Keratinocyte (primary cell): ENCODE data around the gene SRGAP3. TPM values are rescaled to one million over a fixed set of nuclear protein-coding genes. Genes with fewer than 3 reads are reported as not detected.

Experiments
- DNase-seq: peaks from one replicate; pipeline ENCODE4 v3.0.0-alpha.2; 2011; ENCODE audit warnings: low read depth, missing footprints, low spot score
- FAIRE-seq: peaks from 2 replicates; lab custom pipeline; 2011; peaks lifted over from hg19 to GRCh38; lab: Jason Lieb, UNC
- H2AFZ ChIP-seq: 2 replicates; pipeline ENCODE4 v1.6.0; 2012; ENCODE audit warnings: low read length, control low read depth, inconsistent platforms; ENCODE audit not compliant: control insufficient read depth
- H3K27ac ChIP-seq: 2 replicates; pipeline ENCODE4 v1.5.1; 2011; ENCODE audit warnings: low read length; ENCODE audit not compliant: control insufficient read depth, insufficient read depth
- H3K27me3 ChIP-seq: 3 replicates; pipeline ENCODE4 v1.6.0; 2011; ENCODE audit warnings: low read length; ENCODE audit not compliant: control insufficient read depth, insufficient read depth; ENCODE audit errors: extremely low read depth
- H3K36me3 ChIP-seq, 2 experiments: 2 replicates in 1 of 2; 3 replicates in 1 of 2; pipeline ENCODE4 v1.5.1; 2011; ENCODE audit warnings: low read length in 2 of 2, mild to moderate bottlenecking in 1 of 2; ENCODE audit not compliant: control insufficient read depth in 2 of 2, insufficient read depth in 2 of 2; ENCODE audit errors: extremely low read depth in 1 of 2
- H3K4me1 ChIP-seq: 3 replicates; pipeline ENCODE4 v1.5.1; 2011; ENCODE audit warnings: low read length; ENCODE audit not compliant: control insufficient read depth, insufficient read depth; ENCODE audit errors: extremely low read depth
- H3K4me2 ChIP-seq: 3 replicates; pipeline ENCODE4 v1.6.0; 2011; ENCODE audit warnings: low read depth, low read length; ENCODE audit not compliant: control insufficient read depth, insufficient read depth; ENCODE audit errors: extremely low read depth
- H3K4me3 ChIP-seq, 3 experiments: fragments of 200-600 bp in 1 of 3; sonication (generic) in 1 of 3; 2 replicates in 2 of 3; 3 replicates in 1 of 3; pipeline ENCODE4 v1.5.1; 2011 to 2016; ENCODE audit warnings: low read length in 3 of 3, mild to moderate bottlenecking in 3 of 3, control low read depth in 2 of 3, inconsistent platforms in 1 of 3, low read depth in 1 of 3, mixed read lengths in 1 of 3, mixed run types in 1 of 3, moderate library complexity in 1 of 3; ENCODE audit not compliant: control insufficient read depth in 2 of 3, insufficient read depth in 2 of 3; ENCODE audit errors: extremely low read depth in 1 of 3
- H3K79me2 ChIP-seq: 2 replicates; pipeline ENCODE4 v1.6.0; 2012; ENCODE audit warnings: low read length; ENCODE audit not compliant: control insufficient read depth, insufficient read depth
- H3K9ac ChIP-seq: 3 replicates; pipeline ENCODE4 v1.6.0; 2011; ENCODE audit warnings: low read length; ENCODE audit not compliant: control insufficient read depth, insufficient read depth; ENCODE audit errors: extremely low read depth
- H3K9me1 ChIP-seq: 3 replicates; pipeline ENCODE4 v1.6.0; 2011; ENCODE audit warnings: low read length; ENCODE audit not compliant: control insufficient read depth, insufficient read depth; ENCODE audit errors: extremely low read depth
- H3K9me3 ChIP-seq: 2 replicates; pipeline ENCODE4 v1.5.1; 2012; ENCODE audit warnings: low read depth, low read length; ENCODE audit not compliant: control insufficient read depth
- H4K20me1 ChIP-seq: 3 replicates; pipeline ENCODE4 v1.6.0; 2011; ENCODE audit warnings: low read length; ENCODE audit not compliant: control insufficient read depth, insufficient read depth; ENCODE audit errors: extremely low read depth
- EZH2 ChIP-seq: IDR thresholded peaks from one replicate; pipeline ENCODE4 v1.6.1; 2012; ENCODE audit warnings: inconsistent platforms, mild to moderate bottlenecking, low read length, moderate library complexity
- dilution Hi-C: fragments of 300-500 bp; cut with MboI; formaldehyde crosslinking; loops from one replicate; pipeline ENCODE4 v1.7.0; 2020; ENCODE audit warnings: low sequenced_read_pairs; ENCODE audit not compliant: extremely low pct_ligation_motif_present
- polyA plus RNA-seq, 5 experiments: library from polyadenylated mRNA; depleted of rRNA in 3 of 5; stranded (reverse) in 3 of 5; stranded (forward) in 1 of 5; unstranded in 1 of 5; fragments of >200 nt; gene quantifications; 1 replicate in 1 of 5; 2 replicates in 3 of 5; 3 replicates in 1 of 5; pipeline versions ENCODE4 v1.2.1 to v1.2.3, GENCODE V29; 2011 to 2012; ENCODE audit warnings: missing spikeins in 2 of 5, low read depth in 1 of 5, low replicate concordance in 1 of 5
- TF ChIP-seq, protein P1 (sequence below), 3 experiments: IDR thresholded peaks in 1 of 3; conservative IDR thresholded peaks in 1 of 3; optimal IDR thresholded peaks in 1 of 3; 2 replicates in 2 of 3; 3 replicates in 1 of 3; pipeline versions ENCODE3 to v1.5.1; 2011; ENCODE audit warnings: low read length in 3 of 3, mild to moderate bottlenecking in 3 of 3, moderate library complexity in 2 of 3, control low read depth in 1 of 3, inconsistent platforms in 1 of 3; ENCODE audit not compliant: insufficient read depth in 2 of 3; ENCODE audit errors: extremely low read depth in 1 of 3

The SRGAP3 gene
- polyA plus RNA-seq, 1 donor (not counting 4 experiments of a cell fraction or from before 2014, with no cell fraction given): 7.2 TPM

DNA sequence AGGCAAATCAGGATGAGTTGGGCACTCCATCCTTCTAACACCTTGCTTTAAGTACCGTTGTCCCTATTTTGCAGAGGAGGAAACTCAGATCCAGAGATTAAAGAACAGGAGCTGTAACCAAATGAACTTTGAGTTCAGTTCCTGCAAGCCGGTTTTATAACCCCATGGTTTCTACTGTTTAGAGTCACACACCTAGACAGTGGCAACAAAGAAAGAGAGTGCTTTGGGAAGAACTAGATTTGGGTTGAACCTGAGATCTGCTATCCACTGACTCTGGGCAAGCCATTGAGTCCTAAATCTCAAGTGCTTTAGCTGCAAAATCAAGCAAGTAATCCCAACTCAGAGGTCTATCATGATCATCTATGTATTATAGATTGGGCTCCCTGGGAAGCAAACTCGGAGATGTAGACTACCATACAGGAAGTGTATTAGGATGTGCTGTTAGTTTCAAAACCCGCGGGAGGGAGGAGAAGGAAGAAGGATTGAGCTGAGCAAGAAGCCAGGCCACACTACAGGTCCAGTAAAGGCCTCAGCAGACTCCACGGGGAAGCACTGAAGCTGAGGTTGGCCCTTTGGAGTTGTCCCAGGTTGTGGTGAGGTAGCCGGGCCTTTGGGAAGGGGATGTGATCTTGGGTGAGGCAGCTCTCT lies 42.2 kb downstream of the SRGAP3 start:
- TF ChIP-seq, protein P1, sequence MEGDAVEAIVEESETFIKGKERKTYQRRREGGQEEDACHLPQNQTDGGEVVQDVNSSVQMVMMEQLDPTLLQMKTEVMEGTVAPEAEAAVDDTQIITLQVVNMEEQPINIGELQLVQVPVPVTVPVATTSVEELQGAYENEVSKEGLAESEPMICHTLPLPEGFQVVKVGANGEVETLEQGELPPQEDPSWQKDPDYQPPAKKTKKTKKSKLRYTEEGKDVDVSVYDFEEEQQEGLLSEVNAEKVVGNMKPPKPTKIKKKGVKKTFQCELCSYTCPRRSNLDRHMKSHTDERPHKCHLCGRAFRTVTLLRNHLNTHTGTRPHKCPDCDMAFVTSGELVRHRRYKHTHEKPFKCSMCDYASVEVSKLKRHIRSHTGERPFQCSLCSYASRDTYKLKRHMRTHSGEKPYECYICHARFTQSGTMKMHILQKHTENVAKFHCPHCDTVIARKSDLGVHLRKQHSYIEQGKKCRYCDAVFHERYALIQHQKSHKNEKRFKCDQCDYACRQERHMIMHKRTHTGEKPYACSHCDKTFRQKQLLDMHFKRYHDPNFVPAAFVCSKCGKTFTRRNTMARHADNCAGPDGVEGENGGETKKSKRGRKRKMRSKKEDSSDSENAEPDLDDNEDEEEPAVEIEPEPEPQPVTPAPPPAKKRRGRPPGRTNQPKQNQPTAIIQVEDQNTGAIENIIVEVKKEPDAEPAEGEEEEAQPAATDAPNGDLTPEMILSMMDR (optimal IDR thresholded peaks at IDR 0.05 in 1 of 3, IDR thresholded peaks at IDR 0.05 in 1 of 3, conservative IDR thresholded peaks at IDR 0.05 in 1 of 3; ENCODE audit: extremely low read depth in 1 of 3, insufficient read depth in 2 of 3, low read length in 3 of 3): no peak
- TF ChIP-seq EZH2: no peak
- Histone ChIP-seq H3K27ac (no peak overlapping the region), H3K9me3 (no peaks in the 10 kb centered on the region), H3K36me3 (peaks cover 0 to 3% of the 10 kb centered on the region in 2 experiments), H3K27me3 (no peaks in the 10 kb centered on the region), H2AFZ (no peak overlapping the region), H3K9ac (no peak overlapping the region), H3K79me2 (peaks cover 27% of the 10 kb centered on the region), H3K4me1 (peaks cover 6% of the 10 kb centered on the region), H3K4me3 (no peak overlapping the region), H3K9me1 (no peaks in the 10 kb centered on the region), H4K20me1 (no peaks in the 10 kb centered on the region), H3K4me2 (no peak overlapping the region)
- FAIRE-seq (no peak), DNase-seq (no peak)
- dilution Hi-C loops: no loop called here

DNA sequence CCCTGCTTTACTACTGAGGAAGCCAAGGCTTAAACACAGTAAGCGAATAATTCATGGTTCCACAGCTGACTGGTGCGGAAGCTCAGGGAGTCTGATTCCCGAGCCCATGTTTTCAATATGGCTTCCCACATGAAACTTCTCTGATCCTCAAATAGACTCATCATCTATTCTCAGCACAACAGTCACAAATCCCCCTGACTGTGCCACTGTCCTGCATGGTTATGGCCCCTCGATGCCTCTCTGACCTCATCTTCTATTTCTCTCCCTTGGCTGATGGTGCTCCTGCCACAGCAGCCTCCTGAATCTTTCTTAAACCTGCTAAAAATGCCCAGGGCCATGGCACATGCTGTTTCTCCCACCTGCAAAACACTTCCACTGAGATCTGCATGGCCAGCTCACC lies 43.2 kb downstream of the SRGAP3 start:
- Histone ChIP-seq H3K4me3 (no peak overlapping the region), H3K4me1 (peaks cover 5% of the 10 kb centered on the region), H3K27me3 (no peaks in the 10 kb centered on the region), H3K27ac (no peak overlapping the region), H3K4me2 (no peak overlapping the region), H3K9me3 (no peaks in the 10 kb centered on the region), H3K9ac (no peak overlapping the region), H3K36me3 (peaks cover 0 to 3% of the 10 kb centered on the region in 2 experiments), H3K9me1 (no peaks in the 10 kb centered on the region), H2AFZ (no peak overlapping the region), H4K20me1 (no peaks in the 10 kb centered on the region), H3K79me2 (peaks cover 27% of the 10 kb centered on the region)
- dilution Hi-C loops: no loop called here
- DNase-seq: no peak
- no peak for TF ChIP-seq EZH2
- FAIRE-seq: no peak
